Measurements from ENCODE around the gene DTYMK. TPM values are rescaled to one million over a fixed set of nuclear protein-coding genes. Genes with fewer than 3 reads are reported as not detected.

Gene DTYMK
- total and polyA plus RNA-seq, 2 of the 4 experiments (the other 2 are of a cell fraction): 31.7 to 50.1 TPM

DNA sequence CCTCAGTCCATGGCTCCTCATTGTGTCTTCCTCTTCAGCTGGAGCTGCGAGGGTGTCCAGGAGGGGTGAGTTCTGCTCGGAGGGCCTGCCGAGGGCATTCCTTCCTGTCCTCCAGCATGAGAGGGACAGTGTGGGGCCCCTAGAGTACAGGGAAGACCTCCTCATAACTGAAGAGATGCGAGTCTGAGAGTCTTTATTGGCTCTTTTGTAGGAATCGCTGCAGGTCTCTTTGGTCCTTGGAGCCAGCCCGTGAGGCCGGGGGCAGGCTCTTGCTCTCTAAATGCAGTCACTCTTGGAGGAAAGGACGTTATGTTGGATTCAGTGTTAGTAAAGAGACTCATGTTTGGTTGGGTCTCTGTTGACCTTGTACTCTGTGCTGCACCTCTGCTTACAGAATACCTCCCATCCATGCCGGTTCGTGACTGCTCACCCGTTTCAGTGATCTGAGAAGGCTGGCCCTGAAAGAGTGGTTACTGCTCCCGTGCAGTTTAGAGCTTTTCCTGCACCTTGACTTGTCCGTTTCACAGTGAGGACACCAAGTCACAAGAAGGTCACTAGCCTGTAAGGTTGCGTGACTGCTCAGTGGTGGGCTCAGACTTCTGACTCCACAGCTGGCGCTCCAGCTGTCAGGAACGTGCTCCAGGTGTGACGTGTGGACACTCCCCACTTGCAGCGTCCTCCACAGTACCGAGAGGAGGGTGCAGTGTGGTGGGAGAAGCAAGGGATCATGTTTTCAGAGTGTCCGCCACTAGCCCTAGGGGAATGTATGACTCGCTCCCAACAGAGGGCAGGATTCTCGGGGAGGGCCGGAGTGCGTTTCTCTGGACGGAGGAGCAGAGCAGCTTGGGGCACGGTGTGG is 41.3 kb downstream of the DTYMK start:
- Histone ChIP-seq H2BK15ac (ENCODE audit: low read depth, low read length) (no peak overlapping the region), H2BK20ac (ENCODE audit: low read depth, low read length) (no peak overlapping the region), H3K18ac (ENCODE audit: low read depth, low read length) (no peak overlapping the region), H3K9me1 (ENCODE audit: insufficient read depth, low read length) (peaks cover 17% of the 10 kb centered on the region), H3K4ac (ENCODE audit: low read depth, low read length) (no peak overlapping the region), H2BK120ac (ENCODE audit: low read depth, low read length) (no peak overlapping the region), H2AFZ (replicated peaks; ENCODE audit: low read length, poor library complexity) (no peak overlapping the region), H4K91ac (ENCODE audit: insufficient read depth, low read depth, low read length) (no peak overlapping the region), H2AK9ac (replicated peaks; ENCODE audit: low read depth, low read length, poor library complexity) (peak overlapping the region; percentile 42), H4K5ac (ENCODE audit: low read depth, low read length) (no peak overlapping the region), H2BK5ac (ENCODE audit: low read depth, low read length, poor library complexity, severe bottlenecking) (no peak overlapping the region), H3K4me3 (ENCODE audit: insufficient read depth, low read depth, low read length) (no peak overlapping the region), H3K4me1 (ENCODE audit: control insufficient read depth, insufficient read depth, low read length) (peaks cover 2% of the 10 kb centered on the region; the same call in 1 of the 2 replicates), H3K36me3 (ENCODE audit: control insufficient read depth, insufficient read depth, low read length) (peaks cover 1% of the 10 kb centered on the region; the same call in 1 of the 2 replicates), H3K9ac (ENCODE audit: low read depth, low read length) (no peak overlapping the region), H3K4me2 (ENCODE audit: low read depth, low read length) (no peak overlapping the region), H3K27me3 (ENCODE audit: control insufficient read depth, insufficient read depth, low read length) (no peaks in the 10 kb centered on the region), H4K8ac (ENCODE audit: low read depth in 2 of 2, low read length in 2 of 2) (no peak overlapping the region), H3K79me1 (ENCODE audit: low read depth in 1 of 2, low read length in 2 of 2) (peaks cover 13 to 72% of the 10 kb centered on the region in 2 experiments), H3K14ac (replicated peaks; ENCODE audit: low read depth, low read length) (no peak overlapping the region), H2AK5ac (ENCODE audit: low read depth, low read length) (no peak overlapping the region), H3K27ac (ENCODE audit: insufficient read depth, low read length) (no peak overlapping the region), H3K9me3 (ENCODE audit: control insufficient read depth, insufficient read depth, low read length) (no peaks in the 10 kb centered on the region), H3K56ac (ENCODE audit: extremely low read depth, insufficient read depth, low read length) (no peak overlapping the region), H3K23ac (ENCODE audit: low read depth, low read length) (no peak overlapping the region), H4K20me1 (ENCODE audit: insufficient read depth, low read length) (peaks cover 73% of the 10 kb centered on the region)
- no TSS peak for BruUV-seq (replicated peaks)
- ChIA-PET POLR2A (ENCODE audit: unreplicated experiment) (no interaction called here), CTCF (interaction anchor here (0.6 to 1.5 kb wide), 2 partner anchors 14 to 213 kb away, joined by 5 read pairs; no protein-coding TSS in a partner anchor)
- in situ Hi-C loops (cut with MboI; ENCODE audit: low sequenced_read_pairs) (no loop called here), dilution Hi-C loops (cut with HindIII; ENCODE audit: low sequenced_read_pairs, unreplicated experiment) (no loop called here), intact Hi-C loops (cut with micrococcal nuclease) (no loop called here)
- TF ChIP-seq NFE2L2 (IDR thresholded peaks at IDR 0.05; ENCODE audit: low read depth, low read length): no peak
- TF ChIP-seq RFX5 (IDR thresholded peaks at IDR 0.05; ENCODE audit: low read depth, low read length): no peak
- TF ChIP-seq MAFK (IDR thresholded peaks at IDR 0.05; ENCODE audit: low read depth, low read length): no peak
- no peak for TF ChIP-seq MXI1 (IDR thresholded peaks at IDR 0.05; ENCODE audit: borderline replicate concordance, low read depth, low read length)
- TF ChIP-seq RCOR1 (IDR thresholded peaks at IDR 0.05; ENCODE audit: insufficient replicate concordance, low read length): no peak
- TF ChIP-seq, protein P1, sequence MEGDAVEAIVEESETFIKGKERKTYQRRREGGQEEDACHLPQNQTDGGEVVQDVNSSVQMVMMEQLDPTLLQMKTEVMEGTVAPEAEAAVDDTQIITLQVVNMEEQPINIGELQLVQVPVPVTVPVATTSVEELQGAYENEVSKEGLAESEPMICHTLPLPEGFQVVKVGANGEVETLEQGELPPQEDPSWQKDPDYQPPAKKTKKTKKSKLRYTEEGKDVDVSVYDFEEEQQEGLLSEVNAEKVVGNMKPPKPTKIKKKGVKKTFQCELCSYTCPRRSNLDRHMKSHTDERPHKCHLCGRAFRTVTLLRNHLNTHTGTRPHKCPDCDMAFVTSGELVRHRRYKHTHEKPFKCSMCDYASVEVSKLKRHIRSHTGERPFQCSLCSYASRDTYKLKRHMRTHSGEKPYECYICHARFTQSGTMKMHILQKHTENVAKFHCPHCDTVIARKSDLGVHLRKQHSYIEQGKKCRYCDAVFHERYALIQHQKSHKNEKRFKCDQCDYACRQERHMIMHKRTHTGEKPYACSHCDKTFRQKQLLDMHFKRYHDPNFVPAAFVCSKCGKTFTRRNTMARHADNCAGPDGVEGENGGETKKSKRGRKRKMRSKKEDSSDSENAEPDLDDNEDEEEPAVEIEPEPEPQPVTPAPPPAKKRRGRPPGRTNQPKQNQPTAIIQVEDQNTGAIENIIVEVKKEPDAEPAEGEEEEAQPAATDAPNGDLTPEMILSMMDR (conservative IDR thresholded peaks at IDR 0.05; ENCODE audit: low read depth, low read length): no peak
- TF ChIP-seq CEBPB (IDR thresholded peaks at IDR 0.05; ENCODE audit: low read depth, low read length): no peak
- TF ChIP-seq MAZ (IDR thresholded peaks at IDR 0.05; ENCODE audit: borderline replicate concordance, low read depth, low read length): no peak
- no peak for TF ChIP-seq CHD1 (IDR thresholded peaks at IDR 0.05; ENCODE audit: low read depth, low read length)
- no peak for TF ChIP-seq RAD21 (IDR thresholded peaks at IDR 0.05; ENCODE audit: low read length)
- DNase-seq: no peak
- ATAC-seq (ENCODE audit: low read depth): no peak
- WGBS, 2 experiments (ENCODE audit: extremely low coverage in 2 of 2, insufficient read length in 1 of 2): 88% methylated on average over 14 of the region's 26 CpGs; no CpG with 5 or more reads in 1 of the 2 experiments
